ENCODE data around the gene PCDHGB4. TPM values are rescaled to one million over a fixed set of nuclear protein-coding genes. Genes with fewer than 3 reads are reported as not detected.
"Not testable (repeated sequence)": the region's sequence is repeated elsewhere in the genome, so short reads cannot be mapped to it uniquely, and the experiment has no call there.

Gene PCDHGB4
- total RNA-seq, 1 donor from 2014 or later: 9.3 TPM

- DNase-seq (ENCODE audit: low read depth, low spot score): no peak
Measured at GRCh38 chr5:141422742-141423291, 35.3 kb downstream of the PCDHGB4 start.

GRCh38 chr5:141427783-141428426 lies 40.4 kb downstream of the PCDHGB4 start:
- no peak for DNase-seq (ENCODE audit: low read depth, low spot score)

- DNase-seq (ENCODE audit: low read depth, low spot score): peak; percentile 80
Measured at GRCh38 chr5:141430332-141431113, 43.0 kb downstream of the PCDHGB4 start, which contains the start of gene PCDHGA12. Gene PCDHGA12 (plus strand): TSS chr5:141430507. CDS start chr5:141430760, 253 bp downstream.

- DNase-seq (ENCODE audit: low read depth, low spot score): no peak
Measured at GRCh38 chr5:141431286-141431685, 43.8 kb downstream of the PCDHGB4 start.

GRCh38 chr5:141432308-141432707 lies 44.8 kb downstream of the PCDHGB4 start:
- not testable (repeated sequence) for DNase-seq (ENCODE audit: low read depth, low spot score)

- DNase-seq (ENCODE audit: low read depth, low spot score): not testable (repeated sequence)
Measured at GRCh38 chr5:141432726-141433125, 45.2 kb downstream of the PCDHGB4 start.

- no peak for DNase-seq (ENCODE audit: low read depth, low spot score)
Measured at GRCh38 chr5:141434006-141434405, 46.5 kb downstream of the PCDHGB4 start.

- DNase-seq (ENCODE audit: low read depth, low spot score): no peak
Measured at GRCh38 chr5:141437221-141437620, 49.7 kb downstream of the PCDHGB4 start.

GRCh38 chr5:141439411-141440141 lies 52.1 kb downstream of the PCDHGB4 start:
- no peak for DNase-seq (ENCODE audit: low read depth, low spot score)

Other genes starting within 250 kb of the PCDHGB4 start
- gene PCDHB6, start 237.6 kb upstream of the PCDHGB4 start, total RNA-seq: 0.04 and 0.07 TPM in 2 replicates
- 0.28 and 0.40 TPM in 2 replicates for gene PCDHB7, start 215.1 kb upstream of the PCDHGB4 start, total RNA-seq
- gene PCDHB8, start 209.9 kb upstream of the PCDHGB4 start, total RNA-seq: 0.04 and 0.07 TPM in 2 replicates
- gene PCDHB16, start 205.3 kb upstream of the PCDHGB4 start, total RNA-seq: under 0.01 and 0.13 TPM in 2 replicates
- gene PCDHB9, start 200.5 kb upstream of the PCDHGB4 start, total RNA-seq: 0.04 and 0.07 TPM in 2 replicates
- gene PCDHB10, start 195.3 kb upstream of the PCDHGB4 start, total RNA-seq: 0.33 and 0.46 TPM in 2 replicates
- 0.13 and 0.25 TPM in 2 replicates for gene PCDHB11, start 188.1 kb upstream of the PCDHGB4 start, total RNA-seq
- 0.21 and 0.33 TPM in 2 replicates for gene PCDHB12, start 179.0 kb upstream of the PCDHGB4 start, total RNA-seq
- 0.33 and 0.99 TPM in 2 replicates for gene PCDHB13, start 173.8 kb upstream of the PCDHGB4 start, total RNA-seq
- gene PCDHB14, start 164.4 kb upstream of the PCDHGB4 start, total RNA-seq: 0.53 and 0.78 TPM in 2 replicates
- 0.26 and 0.95 TPM in 2 replicates for gene PCDHB15, start 142.3 kb upstream of the PCDHGB4 start, total RNA-seq
- 0.13 and 0.32 TPM in 2 replicates for gene SLC25A2, start 83.6 kb upstream of the PCDHGB4 start, total RNA-seq
- gene TAF7, start 66.9 kb upstream of the PCDHGB4 start, total RNA-seq: 70.7 and 109 TPM in 2 replicates
- gene PCDHGA1, start 57.2 kb upstream of the PCDHGB4 start, total RNA-seq: 0.20 and 0.28 TPM in 2 replicates
- gene PCDHGA2, start 48.9 kb upstream of the PCDHGB4 start, total RNA-seq: 0.79 and 0.92 TPM in 2 replicates
- 0.21 and 0.26 TPM in 2 replicates for gene PCDHGA3, start 43.9 kb upstream of the PCDHGB4 start, total RNA-seq
- 0.59 and 0.63 TPM in 2 replicates for gene PCDHGB1, start 37.6 kb upstream of the PCDHGB4 start, total RNA-seq
- gene PCDHGA4, start 32.7 kb upstream of the PCDHGB4 start, total RNA-seq: 2.0 and 3.5 TPM in 2 replicates
- 1.3 TPM in 2 replicates for gene PCDHGB2, start 27.7 kb upstream of the PCDHGB4 start, total RNA-seq
- gene PCDHGA5, start 23.5 kb upstream of the PCDHGB4 start, total RNA-seq: 0.35 and 0.40 TPM in 2 replicates
- gene PCDHGB3, start 17.5 kb upstream of the PCDHGB4 start, total RNA-seq: 1.3 and 1.6 TPM in 2 replicates
- 1.3 and 1.4 TPM in 2 replicates for gene PCDHGA6, start 13.8 kb upstream of the PCDHGB4 start, total RNA-seq
- gene PCDHGA7, start 5.0 kb upstream of the PCDHGB4 start, total RNA-seq: 0.59 and 0.95 TPM in 2 replicates
- gene PCDHGA8, start 4.9 kb downstream of the PCDHGB4 start, total RNA-seq: 0.46 and 0.95 TPM in 2 replicates
- gene PCDHGB5, start 10.2 kb downstream of the PCDHGB4 start, total RNA-seq: 8.7 and 12.3 TPM in 2 replicates
- 1.2 and 1.8 TPM in 2 replicates for gene PCDHGA9, start 15.1 kb downstream of the PCDHGB4 start, total RNA-seq
- gene PCDHGB6, start 20.3 kb downstream of the PCDHGB4 start, total RNA-seq: 2.0 and 2.1 TPM in 2 replicates
- 3.1 and 4.0 TPM in 2 replicates for gene PCDHGA10, start 25.3 kb downstream of the PCDHGB4 start, total RNA-seq
- gene PCDHGB7, start 30.0 kb downstream of the PCDHGB4 start, total RNA-seq: 4.8 and 6.1 TPM in 2 replicates
- gene PCDHGA11, start 33.4 kb downstream of the PCDHGB4 start, total RNA-seq: 8.7 and 11.1 TPM in 2 replicates
- 5.1 and 8.7 TPM in 2 replicates for gene PCDHGA12, start 42.8 kb downstream of the PCDHGB4 start, total RNA-seq
- gene PCDHGC3, start 88.3 kb downstream of the PCDHGB4 start, total RNA-seq: 9.0 and 14.7 TPM in 2 replicates
- 0.40 and 0.95 TPM in 2 replicates for gene PCDHGC4, start 97.3 kb downstream of the PCDHGB4 start, total RNA-seq
- 0.33 and 0.53 TPM in 2 replicates for gene PCDHGC5, start 101.4 kb downstream of the PCDHGB4 start, total RNA-seq
- gene DIAPH1, start 231.3 kb downstream of the PCDHGB4 start, total RNA-seq: 42.7 and 52.6 TPM in 2 replicates
- 44.7 and 57.3 TPM in 2 replicates for gene HDAC3, start 249.2 kb downstream of the PCDHGB4 start, total RNA-seq
- 2.7 and 3.3 TPM in 2 replicates for gene RELL2, start 249.3 kb downstream of the PCDHGB4 start, total RNA-seq